GM19043 (cell line): ENCODE results near the gene PCMTD2.

Experiments used
- ATAC-seq: cut with Tn5 transposase; IDR thresholded peaks from one replicate; pipeline ENCODE4 v1.9.1; 2021; ENCODE audit warnings: low read depth; ENCODE audit not compliant: unreplicated experiment

The PCMTD2 gene

GRCh38 chr20:64254571-64255360 lies 782 bp upstream of the PCMTD2 start:
- no peak for ATAC-seq

GRCh38 chr20:64256282-64256935 lies 861 bp downstream of the PCMTD2 start:
- ATAC-seq: no peak

GRCh38 chr20:64257107-64257757 lies 1.7 kb downstream of the PCMTD2 start:
- ATAC-seq: no peak

GRCh38 chr20:64258071-64258823 lies 2.7 kb downstream of the PCMTD2 start:
- no peak for ATAC-seq

GRCh38 chr20:64260239-64260638 lies 4.7 kb downstream of the PCMTD2 start:
- no peak for ATAC-seq

- no peak for ATAC-seq
Measured at GRCh38 chr20:64261138-64261537, 5.6 kb downstream of the PCMTD2 start.

GRCh38 chr20:64264091-64264490 lies 8.5 kb downstream of the PCMTD2 start:
- no peak for ATAC-seq

- ATAC-seq: no peak
Measured at GRCh38 chr20:64265201-64265600, 9.7 kb downstream of the PCMTD2 start.

- no peak for ATAC-seq
Measured at GRCh38 chr20:64266988-64267387, 11.4 kb downstream of the PCMTD2 start.

GRCh38 chr20:64268174-64268573 lies 12.6 kb downstream of the PCMTD2 start:
- ATAC-seq: no peak

GRCh38 chr20:64269604-64270411 lies 14.3 kb downstream of the PCMTD2 start:
- ATAC-seq: no peak

- no peak for ATAC-seq
Measured at GRCh38 chr20:64271636-64272035, 16.1 kb downstream of the PCMTD2 start.

- ATAC-seq: no peak
Measured at GRCh38 chr20:64273109-64273508, 17.6 kb downstream of the PCMTD2 start.

GRCh38 chr20:64276817-64277216 lies 21.3 kb downstream of the PCMTD2 start:
- no peak for ATAC-seq

GRCh38 chr20:64277571-64278316 lies 22.2 kb downstream of the PCMTD2 start:
- ATAC-seq: no peak

GRCh38 chr20:64278317-64278681 lies 22.8 kb downstream of the PCMTD2 start:
- ATAC-seq: no peak

GRCh38 chr20:64279826-64280459 lies 24.4 kb downstream of the PCMTD2 start:
- ATAC-seq: no peak

GRCh38 chr20:64280460-64280843 lies 24.9 kb downstream of the PCMTD2 start:
- ATAC-seq: no peak

- no peak for ATAC-seq
Measured at GRCh38 chr20:64283646-64284045, 28.1 kb downstream of the PCMTD2 start.
